ES-I3 (cell line): ENCODE results near the gene MBD2.
A peak's percentile ranks its signal among the peaks of the same experiment; 100 is the strongest.
"Not testable (repeated sequence)": the region's sequence is repeated elsewhere in the genome, so short reads cannot be mapped to it uniquely, and the experiment has no call there.

Source experiments
- H3K36me3 ChIP-seq: 2 replicates; pipeline ENCODE4 v1.6.1; 2013; ENCODE audit warnings: mild to moderate bottlenecking, low read length, control low read depth, moderate library complexity; ENCODE audit not compliant: insufficient read depth
- H3K4me1 ChIP-seq: 2 replicates; pipeline ENCODE4 v1.6.1; 2013; ENCODE audit warnings: mild to moderate bottlenecking, control low read depth, low read length; ENCODE audit not compliant: insufficient read depth
- H3K9ac ChIP-seq: 2 replicates; pipeline ENCODE4 v1.6.1; 2013; ENCODE audit warnings: low read depth, mild to moderate bottlenecking, low read length, moderate library complexity
- H3K9me3 ChIP-seq: 2 replicates; pipeline ENCODE4 v1.6.1; 2013; ENCODE audit warnings: mild to moderate bottlenecking, low read length, moderate library complexity; ENCODE audit not compliant: control insufficient read depth, insufficient read depth

The MBD2 gene

GRCh38 chr18:54224379-54225014, at the start of gene MBD2:
Gene MBD2, minus strand, starts transcription at chr18:54224669. Its CDS starts 110 bp downstream, at chr18:54224559.
- peak within 1 kb of the TSS; percentile 49; the same call in 1 of the 2 replicates for H3K9ac ChIP-seq
- no peaks in the 10 kb centered on the region for H3K36me3 ChIP-seq
- no peaks in the 10 kb centered on the region for H3K9me3 ChIP-seq
- peaks cover 13% of the 10 kb centered on the region for H3K4me1 ChIP-seq

GRCh38 chr18:54269893-54270844, 45.7 kb upstream of the MBD2 start:
- no peaks in the 10 kb centered on the region for H3K36me3 ChIP-seq
- no peaks in the 10 kb centered on the region for H3K9me3 ChIP-seq
- H3K9ac ChIP-seq: peak overlapping the region; percentile 94
- peaks cover 8% of the 10 kb centered on the region; the same call in 1 of the 2 replicates for H3K4me1 ChIP-seq

- Histone ChIP-seq H3K4me1 (peaks cover 8% of the 10 kb centered on the region; the same call in 1 of the 2 replicates), H3K36me3 (no peaks in the 10 kb centered on the region), H3K9ac (peak overlapping the region; percentile 94; the same call in 1 of the 2 replicates), H3K9me3 (no peaks in the 10 kb centered on the region)
Measured at GRCh38 chr18:54268751-54269150, 44.3 kb upstream of the MBD2 start.

- Histone ChIP-seq H3K4me1 (peaks cover 8% of the 10 kb centered on the region; the same call in 1 of the 2 replicates), H3K36me3 (no peaks in the 10 kb centered on the region), H3K9me3 (no peaks in the 10 kb centered on the region), H3K9ac (no peak overlapping the region)
Measured at GRCh38 chr18:54267701-54268100, 43.2 kb upstream of the MBD2 start.

- 0 out of 2 replicates have a peak, but pooled peaks cover 4% of the 10 kb centered on the region for H3K4me1 ChIP-seq
- no peak overlapping the region for H3K9ac ChIP-seq
- no peaks in the 10 kb centered on the region for H3K9me3 ChIP-seq
- no peaks in the 10 kb centered on the region for H3K36me3 ChIP-seq
Measured at GRCh38 chr18:54263904-54264336, 39.5 kb upstream of the MBD2 start.

- no peaks in the 10 kb centered on the region for H3K9me3 ChIP-seq
- H3K4me1 ChIP-seq: peaks cover 19% of the 10 kb centered on the region
- H3K9ac ChIP-seq: no peak overlapping the region
- no peaks in the 10 kb centered on the region for H3K36me3 ChIP-seq
Measured at GRCh38 chr18:54261894-54262293, 37.4 kb upstream of the MBD2 start.

GRCh38 chr18:54260396-54261072, 36.1 kb upstream of the MBD2 start:
- peaks cover 25% of the 10 kb centered on the region for H3K4me1 ChIP-seq
- H3K36me3 ChIP-seq: no peaks in the 10 kb centered on the region
- no peaks in the 10 kb centered on the region for H3K9me3 ChIP-seq
- H3K9ac ChIP-seq: no peak overlapping the region

- H3K9me3 ChIP-seq, H3K9ac ChIP-seq, H3K36me3 ChIP-seq: not testable (repeated sequence)
- peaks cover 40% of the 10 kb centered on the region for H3K4me1 ChIP-seq
Measured at GRCh38 chr18:54257818-54258217, 33.3 kb upstream of the MBD2 start.

GRCh38 chr18:54257015-54257414, 32.5 kb upstream of the MBD2 start:
- Histone ChIP-seq H3K9ac (no peak overlapping the region), H3K9me3 (no peaks in the 10 kb centered on the region), H3K4me1 (peaks cover 41% of the 10 kb centered on the region), H3K36me3 (no peaks in the 10 kb centered on the region)

- no peaks in the 10 kb centered on the region for H3K36me3 ChIP-seq
- no peak overlapping the region for H3K9ac ChIP-seq
- H3K4me1 ChIP-seq: peaks cover 44% of the 10 kb centered on the region
- no peaks in the 10 kb centered on the region for H3K9me3 ChIP-seq
Measured at GRCh38 chr18:54255141-54255540, 30.7 kb upstream of the MBD2 start.

GRCh38 chr18:54254265-54254758, 29.8 kb upstream of the MBD2 start:
- H3K9ac ChIP-seq: peak overlapping the region; percentile 23; the same call in 1 of the 2 replicates
- H3K36me3 ChIP-seq: no peaks in the 10 kb centered on the region
- H3K4me1 ChIP-seq: peaks cover 44% of the 10 kb centered on the region
- no peaks in the 10 kb centered on the region; the same call in 1 of the 2 replicates for H3K9me3 ChIP-seq

GRCh38 chr18:54251606-54252390, 27.3 kb upstream of the MBD2 start:
- no peak overlapping the region for H3K9ac ChIP-seq
- no peaks in the 10 kb centered on the region; the same call in 1 of the 2 replicates for H3K9me3 ChIP-seq
- peaks cover 35% of the 10 kb centered on the region for H3K4me1 ChIP-seq
- H3K36me3 ChIP-seq: no peaks in the 10 kb centered on the region

- Histone ChIP-seq H3K36me3 (no peaks in the 10 kb centered on the region), H3K9ac (no peak overlapping the region), H3K9me3 (no peaks in the 10 kb centered on the region; the same call in 1 of the 2 replicates), H3K4me1 (peaks cover 35% of the 10 kb centered on the region)
Measured at GRCh38 chr18:54250846-54251261, 26.4 kb upstream of the MBD2 start.
